GM18499 (cell line): ENCODE data around the gene PAQR4.

ENCODE experiments used
- ATAC-seq: cut with Tn5 transposase; IDR thresholded peaks from one replicate; pipeline ENCODE4 v1.9.1; 2021; ENCODE audit warnings: moderate number of reproducible peaks; ENCODE audit not compliant: insufficient read depth, unreplicated experiment

Gene PAQR4

DNA sequence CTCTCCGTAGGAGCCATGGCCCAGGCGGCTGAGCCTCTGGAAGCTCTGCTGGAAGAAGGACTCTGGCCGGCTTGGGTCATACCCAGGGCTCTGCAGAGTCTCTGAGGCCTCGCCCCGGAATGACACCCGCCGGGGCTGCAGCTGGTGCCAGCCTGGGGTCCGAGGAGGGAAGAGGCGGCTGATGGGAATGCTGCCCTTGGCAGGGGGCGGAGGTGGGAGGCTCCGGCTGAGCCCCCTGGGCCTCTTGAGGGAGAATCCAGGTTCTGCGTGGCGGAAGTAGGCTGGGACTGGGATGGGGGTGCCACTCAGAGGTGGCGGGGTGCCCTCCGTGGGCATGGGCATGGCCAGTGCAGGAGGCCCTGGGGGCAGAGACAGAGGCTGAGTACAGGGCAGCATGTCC is 7.5 kb downstream of the PAQR4 start:
- ATAC-seq, result no peak

- no peak for ATAC-seq
Observed at GRCh38 chr16:2977440-2977839, 8.3 kb downstream of the PAQR4 start.

- ATAC-seq, result no peak
Observed at GRCh38 chr16:2979669-2980226, 10.6 kb downstream of the PAQR4 start.

DNA sequence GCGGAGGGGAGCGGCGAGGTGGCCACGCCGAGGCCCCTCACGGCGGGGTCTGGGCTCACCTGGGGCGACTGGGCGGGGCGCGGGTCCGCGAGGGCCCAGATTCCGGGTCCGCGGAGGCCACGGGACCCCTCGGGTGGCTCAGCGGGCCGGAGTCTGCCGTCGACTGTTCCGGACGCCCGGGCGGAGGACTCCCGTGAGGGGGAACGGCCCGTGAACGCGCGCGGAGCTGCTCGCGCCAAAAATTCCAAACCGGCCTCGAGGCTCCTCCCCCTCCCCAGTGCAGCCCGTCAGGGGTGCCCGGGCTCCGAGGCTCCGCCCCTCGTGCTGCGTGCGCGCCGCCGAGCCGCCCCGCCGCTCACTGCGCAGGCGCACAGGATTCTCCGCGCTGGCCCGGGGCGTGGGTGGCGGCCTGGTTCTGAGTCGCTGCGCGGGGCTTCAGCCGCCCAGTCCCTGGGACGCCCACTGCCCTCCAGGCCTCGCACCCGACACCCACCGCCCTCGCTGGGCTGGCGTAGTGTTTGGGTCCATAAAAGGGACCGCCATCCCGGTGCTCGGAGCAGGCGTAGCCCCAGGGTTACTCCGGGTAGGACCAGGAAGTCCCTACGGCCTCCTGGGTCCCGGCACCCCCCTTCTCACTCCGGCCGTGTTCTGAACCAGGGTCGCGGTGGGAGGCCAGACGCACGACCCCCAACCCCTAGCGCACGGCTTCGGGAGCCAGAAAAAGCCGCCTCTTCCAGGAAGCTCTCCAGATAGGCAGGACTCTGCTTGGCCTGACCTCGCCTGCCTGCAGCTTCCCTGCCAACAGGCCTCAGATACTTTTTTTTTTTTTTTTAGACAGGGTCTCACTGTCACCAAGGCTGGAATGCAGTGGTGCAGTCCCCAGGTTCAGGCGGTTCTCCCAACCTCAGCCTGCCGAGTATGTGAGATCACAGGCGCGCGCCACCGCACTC is 11.4 kb downstream of the PAQR4 start, which contains the start of gene PKMYT1:
Gene PKMYT1, minus strand, starts transcription at position 220 of the 950 bp plus-strand sequence. CDS start 789 bp downstream, outside the sequence.
- ATAC-seq, result no peak

GRCh38 chr16:2981177-2981898 is 12.2 kb downstream of the PAQR4 start:
- no peak for ATAC-seq

GRCh38 chr16:2981899-2982250 is 12.7 kb downstream of the PAQR4 start:
- no peak for ATAC-seq

DNA sequence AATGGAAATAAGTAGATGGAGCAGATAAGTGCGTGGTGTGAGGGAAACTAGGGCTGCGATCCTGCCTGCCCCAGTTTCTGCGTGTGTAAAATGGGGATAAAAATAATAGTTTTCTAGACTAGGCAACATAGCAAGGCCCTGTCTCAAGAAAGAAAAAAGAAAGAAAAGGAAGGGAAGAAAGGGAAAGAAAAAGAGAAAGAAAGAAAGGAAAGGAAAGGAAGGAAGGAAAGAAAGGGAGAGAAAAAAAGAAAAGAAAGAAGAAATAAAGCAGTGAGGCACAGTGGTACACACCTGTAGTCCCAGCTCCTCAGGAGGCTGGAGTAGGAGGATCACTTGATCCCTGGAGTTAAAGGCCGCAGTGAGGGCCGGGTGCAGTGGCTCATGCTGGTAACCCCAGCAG is 13.3 kb downstream of the PAQR4 start:
- ATAC-seq, result no peak

GRCh38 chr16:2983706-2984136 is 14.6 kb downstream of the PAQR4 start:
- no peak for ATAC-seq

DNA sequence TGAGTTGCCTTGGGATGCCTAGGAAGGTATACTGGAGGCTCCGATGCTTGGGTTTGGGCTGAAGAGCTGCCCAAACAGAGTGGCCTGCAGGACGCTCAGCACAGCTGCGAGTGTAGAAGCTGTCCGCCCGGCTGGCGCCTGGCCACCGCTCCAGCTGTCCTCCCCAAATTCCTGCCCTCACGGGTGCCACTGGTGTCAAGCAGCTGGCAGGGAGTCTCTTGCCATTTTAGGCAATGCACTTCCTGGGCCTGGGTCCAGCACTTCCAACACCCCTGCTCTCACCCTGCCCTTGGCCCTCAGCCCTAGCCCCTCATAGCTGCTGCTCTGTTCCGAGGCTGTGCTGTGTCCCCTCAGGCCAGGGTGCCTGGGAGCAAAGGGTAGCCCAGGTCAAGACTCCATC is 16.3 kb downstream of the PAQR4 start:
- no peak for ATAC-seq

- no peak for ATAC-seq
Observed at GRCh38 chr16:2985893-2986355, 16.8 kb downstream of the PAQR4 start.

GRCh38 chr16:2986623-2987188 is 17.6 kb downstream of the PAQR4 start:
- no peak for ATAC-seq

GRCh38 chr16:2987286-2987685 is 18.1 kb downstream of the PAQR4 start:
- ATAC-seq, result no peak

DNA sequence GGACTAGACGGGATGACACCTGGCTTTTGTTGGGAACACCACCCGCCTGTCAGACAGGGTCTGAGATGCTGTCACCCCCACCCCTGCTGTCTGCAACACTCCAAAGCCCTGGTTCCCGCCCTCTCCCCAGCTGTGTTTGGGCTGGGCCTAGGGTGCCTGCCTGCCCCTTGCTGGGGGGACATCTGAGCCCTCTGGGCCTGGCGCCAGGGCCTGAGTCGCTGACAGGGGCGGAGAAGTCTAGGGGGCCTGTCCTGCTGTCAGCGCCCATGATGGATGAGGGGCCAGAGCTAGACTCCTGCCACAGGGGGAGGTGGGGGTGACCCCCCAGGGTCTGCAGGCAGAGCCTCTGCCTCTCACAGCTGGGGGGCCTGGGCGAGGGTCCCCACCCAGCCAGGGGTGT is 18.7 kb downstream of the PAQR4 start:
- no peak for ATAC-seq

GRCh38 chr16:2988590-2989099 is 19.5 kb downstream of the PAQR4 start:
- ATAC-seq, result no peak

- no peak for ATAC-seq
Observed at GRCh38 chr16:2990891-2991290, 21.7 kb downstream of the PAQR4 start.

- no peak for ATAC-seq
Observed at GRCh38 chr16:2991566-2992261, 22.6 kb downstream of the PAQR4 start.

- no peak for ATAC-seq
Observed at GRCh38 chr16:2992383-2993081, 23.4 kb downstream of the PAQR4 start.

DNA sequence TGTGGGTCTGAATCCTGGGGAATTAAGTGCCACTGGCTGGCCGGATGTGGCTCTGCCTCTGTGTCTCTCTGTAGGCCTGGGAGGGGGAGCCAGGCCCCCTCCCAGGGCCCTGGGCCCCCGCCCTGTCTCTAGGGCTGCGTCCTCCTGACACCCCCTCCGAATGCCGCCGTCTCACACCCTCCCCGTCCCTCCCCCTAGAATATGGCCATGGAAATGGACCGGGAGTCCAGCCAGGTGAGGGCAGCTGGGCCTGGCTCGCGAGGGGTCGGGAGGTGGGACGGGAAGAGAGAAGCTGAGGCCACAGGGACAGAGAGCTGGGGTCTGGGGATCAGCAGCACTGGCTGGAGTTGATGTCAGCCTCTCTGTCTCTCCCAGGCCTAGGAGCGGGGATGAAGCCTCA is 27.1 kb downstream of the PAQR4 start:
- ATAC-seq, result no peak

DNA sequence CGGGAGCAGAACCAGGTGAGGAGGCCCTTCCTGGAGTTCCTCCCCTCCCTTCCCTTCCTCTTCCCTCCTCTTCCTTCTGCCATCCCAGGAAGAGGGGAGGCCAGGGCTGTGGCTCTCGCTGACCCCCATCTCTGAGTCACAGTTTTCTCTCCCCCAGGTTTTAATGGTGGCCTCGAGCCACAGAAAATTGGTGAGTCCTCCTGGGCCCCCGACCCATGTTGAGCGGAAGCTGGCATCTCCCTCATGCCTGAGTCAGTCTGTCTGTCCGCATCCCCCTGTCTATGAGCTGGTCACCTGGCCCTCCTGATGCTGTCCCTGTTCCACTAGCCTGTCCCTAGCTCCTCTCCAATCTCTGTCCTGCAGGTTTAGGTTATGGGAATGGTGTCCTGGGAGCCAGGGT is 30.8 kb downstream of the PAQR4 start:
- ATAC-seq, result no peak
